Skin epidermis (tissue), 12 donors: ENCODE results near the gene ZNF385D.

Experiments used
- H3K27ac ChIP-seq, 21 experiments: fragments of 200-600 bp; sonication (generic) in 11 of 21; one replicate each; pipeline ENCODE4 v1.5.0; 2020; ENCODE audit warnings: mild to moderate bottlenecking in 3 of 21, inconsistent platforms in 2 of 21, moderate library complexity in 2 of 21
- H3K4me3 ChIP-seq, 7 experiments: fragments of 200-600 bp; sonication (generic) in 2 of 7; one replicate each; pipeline ENCODE4 v1.5.0; 2020; ENCODE audit warnings: inconsistent platforms in 2 of 7, mild to moderate bottlenecking in 2 of 7, moderate library complexity in 1 of 7

Gene ZNF385D

GRCh38 chr3:21751886-21752285 is 876 bp upstream of the ZNF385D start:
- H3K4me3 ChIP-seq, result peak overlapping the region in 1 of 7 experiments; percentile 34
- peak overlapping the region in 7 of 21 experiments; percentile 50 to 83 (median 73) for H3K27ac ChIP-seq

GRCh38 chr3:21750080-21750696 is 822 bp downstream of the ZNF385D start:
- Histone ChIP-seq H3K4me3 (peak overlapping the region; percentile 9 to 41 (median 28)), H3K27ac (peak overlapping the region in 12 of 21 experiments; percentile 16 to 83 (median 66))

- Histone ChIP-seq H3K27ac (peak overlapping the region in 2 of 21 experiments; percentile 2 to 69), H3K4me3 (peak overlapping the region in 2 of 7 experiments; percentile 35 to 41)
These were observed 2.9 kb downstream of the ZNF385D start for GRCh38 chr3:21747966-21748555.

GRCh38 chr3:21747376-21747775 is 3.6 kb downstream of the ZNF385D start:
- Histone ChIP-seq H3K4me3 (no peak overlapping the region), H3K27ac (peak overlapping the region in 4 of 21 experiments; percentile 2 to 69 (median 44))

GRCh38 chr3:21745966-21746365 is 5.0 kb downstream of the ZNF385D start:
- Histone ChIP-seq H3K27ac (peak overlapping the region in 4 of 21 experiments; percentile 8 to 69 (median 43)), H3K4me3 (no peak overlapping the region)

- no peak overlapping the region for H3K27ac ChIP-seq
- H3K4me3 ChIP-seq, result no peak overlapping the region
These were observed 6.2 kb downstream of the ZNF385D start for GRCh38 chr3:21744793-21745192.

- Histone ChIP-seq H3K4me3 (no peak overlapping the region), H3K27ac (no peak overlapping the region)
These were observed 11.9 kb downstream of the ZNF385D start for GRCh38 chr3:21738935-21739702.

GRCh38 chr3:21738283-21738682 is 12.7 kb downstream of the ZNF385D start:
- H3K4me3 ChIP-seq, result no peak overlapping the region

GRCh38 chr3:21734746-21735145 is 16.3 kb downstream of the ZNF385D start:
- Histone ChIP-seq H3K27ac (no peak overlapping the region), H3K4me3 (no peak overlapping the region)

More at GRCh38 chr3:21738283-21738682, 12.7 kb downstream of the ZNF385D start:
- H3K27ac ChIP-seq, result no peak overlapping the region

GRCh38 chr3:21729888-21730459 is 21.0 kb downstream of the ZNF385D start:
- Histone ChIP-seq H3K4me3 (no peak overlapping the region), H3K27ac (no peak overlapping the region)

- Histone ChIP-seq H3K27ac (no peak overlapping the region), H3K4me3 (no peak overlapping the region)
These were observed 21.7 kb downstream of the ZNF385D start for GRCh38 chr3:21729331-21729730.

GRCh38 chr3:21722768-21723167 is 28.2 kb downstream of the ZNF385D start:
- Histone ChIP-seq H3K27ac (no peak overlapping the region), H3K4me3 (no peak overlapping the region)

- Histone ChIP-seq H3K27ac (no peak overlapping the region), H3K4me3 (no peak overlapping the region)
These were observed 28.7 kb downstream of the ZNF385D start for GRCh38 chr3:21722301-21722700.

- no peak overlapping the region for H3K4me3 ChIP-seq
- no peak overlapping the region for H3K27ac ChIP-seq
These were observed 31.9 kb downstream of the ZNF385D start for GRCh38 chr3:21718943-21719591.

- no peak overlapping the region for H3K4me3 ChIP-seq
- H3K27ac ChIP-seq, result no peak overlapping the region
These were observed 32.7 kb downstream of the ZNF385D start for GRCh38 chr3:21718161-21718765.

- no peak overlapping the region for H3K4me3 ChIP-seq
- H3K27ac ChIP-seq, result no peak overlapping the region
These were observed 35.3 kb downstream of the ZNF385D start for GRCh38 chr3:21715662-21716061.

- Histone ChIP-seq H3K27ac (no peak overlapping the region), H3K4me3 (no peak overlapping the region)
These were observed 45.2 kb downstream of the ZNF385D start for GRCh38 chr3:21705769-21706168.

GRCh38 chr3:21704796-21705195 is 46.2 kb downstream of the ZNF385D start:
- H3K27ac ChIP-seq, result no peak overlapping the region

GRCh38 chr3:21703291-21703690 is 47.7 kb downstream of the ZNF385D start:
- no peak overlapping the region for H3K4me3 ChIP-seq
- no peak overlapping the region for H3K27ac ChIP-seq

More at GRCh38 chr3:21704796-21705195, 46.2 kb downstream of the ZNF385D start:
- H3K4me3 ChIP-seq, result no peak overlapping the region
